HuH-7 (cell line): Measurements from ENCODE around the gene CCDC158.
"Not testable (repeated sequence)": the region's sequence is repeated elsewhere in the genome, so short reads cannot be mapped to it uniquely, and the experiment has no call there.

Experiments used
- DNase-seq: peaks from one replicate; pipeline ENCODE4 v3.0.0; 2011; ENCODE audit warnings: low spot score

CCDC158 gene

GRCh38 chr4:76373919-76374552 is 46.9 kb downstream of the CCDC158 start:
- no peak for DNase-seq

GRCh38 chr4:76366737-76367136 is 54.2 kb downstream of the CCDC158 start:
- no peak for DNase-seq

GRCh38 chr4:76365636-76366035 is 55.3 kb downstream of the CCDC158 start:
- no peak for DNase-seq

GRCh38 chr4:76364763-76365162 is 56.2 kb downstream of the CCDC158 start:
- no peak for DNase-seq

GRCh38 chr4:76363556-76364290 is 57.2 kb downstream of the CCDC158 start:
- no peak for DNase-seq

GRCh38 chr4:76361689-76362412 is 59.1 kb downstream of the CCDC158 start:
- no peak for DNase-seq

GRCh38 chr4:76359881-76360466 is 61.0 kb downstream of the CCDC158 start:
- DNase-seq = not testable (repeated sequence)

GRCh38 chr4:76357981-76358380 is 63.0 kb downstream of the CCDC158 start:
- no peak for DNase-seq

- no peak for DNase-seq
These were observed 66.1 kb downstream of the CCDC158 start for GRCh38 chr4:76354517-76355473.

GRCh38 chr4:76342803-76343202 is 78.1 kb downstream of the CCDC158 start:
- DNase-seq = no peak

GRCh38 chr4:76342191-76342590 is 78.8 kb downstream of the CCDC158 start:
- DNase-seq = no peak

GRCh38 chr4:76341063-76341462 is 79.9 kb downstream of the CCDC158 start:
- DNase-seq = no peak

- DNase-seq = no peak
These were observed 81.6 kb downstream of the CCDC158 start for GRCh38 chr4:76339364-76339763.

- DNase-seq = no peak
These were observed 86.1 kb downstream of the CCDC158 start for GRCh38 chr4:76334885-76335284.

GRCh38 chr4:76326515-76326914 is 94.4 kb downstream of the CCDC158 start:
- no peak for DNase-seq

GRCh38 chr4:76325072-76325471 is 95.9 kb downstream of the CCDC158 start:
- DNase-seq = no peak

- no peak for DNase-seq
These were observed 98.7 kb downstream of the CCDC158 start for GRCh38 chr4:76322236-76322635.

- no peak for DNase-seq
These were observed 104.8 kb downstream of the CCDC158 start for GRCh38 chr4:76316131-76316530.

GRCh38 chr4:76315267-76315918 is 105.5 kb downstream of the CCDC158 start:
- no peak for DNase-seq

- DNase-seq = no peak
These were observed 107.4 kb downstream of the CCDC158 start for GRCh38 chr4:76313547-76313946.

- no peak for DNase-seq
These were observed 108.5 kb downstream of the CCDC158 start for GRCh38 chr4:76312457-76312856.
